NT2/D1 (cell line): Measurements from ENCODE around the gene CCDC149.

Experiments
- SUZ12 ChIP-seq: IDR thresholded peaks from 2 replicates; pipeline ENCODE4 v1.6.1; 2011; ENCODE audit not compliant: insufficient read length, insufficient read depth; ENCODE audit errors: extremely low read depth
- YY1 ChIP-seq: IDR thresholded peaks from 2 replicates; pipeline ENCODE4 v1.6.1; 2011; ENCODE audit not compliant: insufficient read length, insufficient read depth
- ZNF274 ChIP-seq: IDR thresholded peaks from 2 replicates; pipeline ENCODE4 v1.6.1; 2011; ENCODE audit warnings: mild to moderate bottlenecking, low read depth, low read length

DNA sequence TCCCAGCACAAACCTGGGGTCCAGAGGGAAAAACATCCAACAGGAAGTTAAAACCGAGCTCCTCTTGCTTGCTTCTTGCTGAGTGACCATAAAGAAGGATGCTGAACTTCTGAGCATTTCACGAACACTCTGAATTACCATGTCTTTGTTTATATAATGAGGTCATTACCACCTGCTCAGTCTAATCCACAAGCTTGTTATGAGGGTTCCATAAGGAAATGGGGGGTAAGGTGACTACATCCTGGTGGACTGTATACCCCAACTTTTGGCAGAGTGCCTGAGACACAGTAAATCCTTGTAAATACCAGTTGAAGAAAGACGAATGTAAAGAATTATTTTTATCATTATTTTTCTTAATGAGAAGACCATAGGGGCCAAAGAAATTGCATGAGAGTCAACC, 16.8 kb downstream of the CCDC149 start:
- TF ChIP-seq ZNF274 = no peak
- no peak for TF ChIP-seq YY1
- no peak for TF ChIP-seq SUZ12
